HepG2 (cell line): ENCODE measurements around the gene MYD88. TPM values are rescaled to one million over a fixed set of nuclear protein-coding genes. Genes with fewer than 3 reads are reported as not detected.

Experiments used
- ATAC-seq: fragments of 200-7000 bp; cut with Tn5 transposase; 3 replicates; pipeline ENCODE4 v1.9.1; 2020; ENCODE audit warnings: mild to moderate bottlenecking, moderate library complexity
- BruUV-seq: library from RNA; stranded (reverse); fragments of 400-500 nt; replicated peaks from 2 replicates; lab custom pipeline; 2021; lab: Mats Ljungman, UMichigan
- CTCF ChIA-PET: fragments of 300-600 bp; formaldehyde crosslinking; extraction: SDS; loops from one replicate; lab custom pipeline; 2021; ENCODE audit warnings: low total read pairs, inconsistent platforms, low intra/inter-chr PET ratio; lab: Yijun Ruan, JAX
- POLR2A ChIA-PET: fragments of 350-600 bp; sonication (Branson Sonifier 250); formaldehyde crosslinking; loops from one replicate; lab custom pipeline; 2020; ENCODE audit warnings: antibody characterized with exemption, inconsistent platforms; lab: Yijun Ruan, JAX
- DNase-seq: peaks from one replicate; pipeline ENCODE4 v3.0.0-alpha.2; 2015; ENCODE audit warnings: low spot score
- FAIRE-seq: peaks from 3 replicates; lab custom pipeline; 2011; peaks lifted over from hg19 to GRCh38; lab: Jason Lieb, UNC
- H2AFZ ChIP-seq: one replicate; pipeline ENCODE4 v1.6.1; 2011; ENCODE audit warnings: low read length, inconsistent platforms
- H3K27ac ChIP-seq: fragments of 300-600 bp; 3 replicates; pipeline ENCODE4 v1.8.0; 2011; ENCODE audit warnings: mixed run types, mild to moderate bottlenecking, mixed read lengths, low read length, inconsistent platforms; ENCODE audit not compliant: insufficient read depth; ENCODE audit errors: extremely low read length
- H3K27me3 ChIP-seq, 2 experiments: fragments of 200-600 bp in 1 of 2; 2 replicates in 1 of 2; 3 replicates in 1 of 2; pipeline versions ENCODE4 v1.6.0 to v1.8.0; 2011; ENCODE audit warnings: low read length in 2 of 2, mild to moderate bottlenecking in 2 of 2, moderate library complexity in 2 of 2, inconsistent platforms in 1 of 2; ENCODE audit not compliant: insufficient read depth in 2 of 2, control insufficient read depth in 1 of 2
- H3K36me3 ChIP-seq, 2 experiments: fragments of 200-600 bp in 1 of 2; replicated peaks in 1 of 2; 2 replicates in 1 of 2; 3 replicates in 1 of 2; pipeline versions ENCODE4 v1.5.1 to v1.8.0; 2011; ENCODE audit warnings: low read length in 2 of 2, inconsistent platforms in 1 of 2; ENCODE audit not compliant: insufficient read depth in 2 of 2, control insufficient read depth in 1 of 2
- H3K4me1 ChIP-seq: 2 replicates; pipeline ENCODE4 v1.5.1; 2012; ENCODE audit warnings: low read length, inconsistent platforms; ENCODE audit not compliant: insufficient read depth
- H3K4me2 ChIP-seq: 2 replicates; pipeline ENCODE4 v1.6.0; 2011; ENCODE audit warnings: low read depth, low read length, inconsistent platforms
- H3K4me3 ChIP-seq, 3 experiments: fragments of 200-600 bp in 1 of 3; sonication (generic), shearing (Covaris generic) in 1 of 3; replicated peaks in 1 of 3; 2 replicates each; pipeline ENCODE4 v1.5.1; 2011 to 2016; ENCODE audit warnings: low read length in 3 of 3, inconsistent platforms in 2 of 3, low read depth in 2 of 3, mild to moderate bottlenecking in 2 of 3, control low read depth in 1 of 3, mixed read lengths in 1 of 3; ENCODE audit not compliant: insufficient read depth in 1 of 3
- H3K79me2 ChIP-seq: one replicate; pipeline ENCODE4 v1.6.1; 2011; ENCODE audit warnings: low read length, inconsistent platforms; ENCODE audit not compliant: insufficient read depth
- H3K9ac ChIP-seq: 2 replicates; pipeline ENCODE4 v1.6.0; 2011; ENCODE audit warnings: mild to moderate bottlenecking, low read depth, low read length, inconsistent platforms; ENCODE audit not compliant: insufficient read depth
- H3K9me3 ChIP-seq: 2 replicates; pipeline ENCODE4 v1.5.1; 2012; ENCODE audit warnings: mild to moderate bottlenecking, low read length
- H4K20me1 ChIP-seq: 2 replicates; pipeline ENCODE4 v1.6.0; 2011; ENCODE audit warnings: inconsistent platforms, mild to moderate bottlenecking, low read length, moderate library complexity; ENCODE audit not compliant: insufficient read depth
- CENPX ChIP-seq: sonication (generic); formaldehyde crosslinking; IDR thresholded peaks from 2 replicates; pipeline ENCODE4 v1.9.0; 2021; ENCODE audit warnings: mild to moderate bottlenecking, missing genetic modification reagents, moderate library complexity
- FLYWCH1 ChIP-seq: sonication (generic); formaldehyde crosslinking; IDR thresholded peaks from 2 replicates; pipeline ENCODE4 v1.8.1; 2023; ENCODE audit warnings: mild to moderate bottlenecking, missing genetic modification reagents
- IKZF5 ChIP-seq: IDR thresholded peaks from 2 replicates; pipeline ENCODE4 v1.6.1; 2018; ENCODE audit warnings: missing genetic modification reagents, mild to moderate bottlenecking, missing compliant biosample characterization
- RNF219 ChIP-seq: sonication (generic); formaldehyde crosslinking; IDR thresholded peaks from 2 replicates; pipeline ENCODE4 v1.5.0; 2020; ENCODE audit warnings: mild to moderate bottlenecking, missing genetic modification reagents
- ZNF142 ChIP-seq: sonication (generic); formaldehyde crosslinking; IDR thresholded peaks from 2 replicates; pipeline ENCODE4 v1.4.0; 2020; ENCODE audit warnings: missing genetic modification reagents
- ZNF20 ChIP-seq: sonication (generic); formaldehyde crosslinking; IDR thresholded peaks from 2 replicates; pipeline ENCODE4 v1.4.0; 2020; ENCODE audit warnings: mild to moderate bottlenecking, moderate library complexity, missing genetic modification reagents
- ZNF781 ChIP-seq: sonication (generic); formaldehyde crosslinking; IDR thresholded peaks from 2 replicates; pipeline ENCODE4 v1.5.1; 2020; ENCODE audit warnings: borderline replicate concordance, mild to moderate bottlenecking, missing genetic modification reagents; ENCODE audit errors: not compliant biosample characterization
- WGBS: methylation state at CpG from one replicate; pipeline ENCODE4 v1.1.6; 2017; ENCODE audit warnings: low lambda C conversion rate; 5-methylcytosine and 5-hydroxymethylcytosine counted together
- in situ Hi-C: cut with HindIII; loops from 2 replicates; pipeline ENCODE4 v1.10.0; 2017; ENCODE audit warnings: low pct_unique_long_range_greater_than_20kb; ENCODE audit not compliant: extremely low pct_ligation_motif_present
- intact Hi-C: fragments of 100-400 bp; cut with micrococcal nuclease; formaldehyde crosslinking; loops from one replicate; pipeline ENCODE4 v1.10.0; 2022; ENCODE audit not compliant: unreplicated experiment
- polyA plus RNA-seq, 8 experiments: library from polyadenylated mRNA; depleted of rRNA in 3 of 8; stranded (reverse) in 7 of 8; unstranded in 1 of 8; fragments of >200 nt; fragmentation: Illumina TruSeq in 4 of 8; extraction: Trizol in 4 of 8; gene quantifications; 2 replicates each; pipeline versions ENCODE4 v1.2.1 to v1.2.3, GENCODE V29; 2011 to 2016; ENCODE audit warnings: low read depth in 4 of 8, missing spikeins in 1 of 8, mixed read lengths in 1 of 8; ENCODE audit not compliant: insufficient read depth in 1 of 8
- total RNA-seq, 5 experiments: library from RNA; depleted of rRNA; stranded (reverse); fragments of >200 nt; fragmentation: Illumina TruSeq; extraction: Trizol; gene quantifications; 2 replicates each; pipeline ENCODE4 v1.2.3, GENCODE V29; 2016; ENCODE audit warnings: low read depth in 1 of 5

Gene MYD88
- total and polyA plus RNA-seq, 2 of the 13 experiments (the other 11 are each of a cell fraction or from before 2014, with no cell fraction given): 7.6 to 32.7 TPM

- ChIA-PET POLR2A (interaction anchor here (1.4 to 2.2 kb wide), 2 partner anchors 11 to 28 kb away, joined by 4 to 5 read pairs; partner anchors contain the start of gene ACAA1), CTCF (no interaction called here)
- ATAC-seq (no peak), DNase-seq (no peak), FAIRE-seq (no peak)
- intact Hi-C loops (no loop called here), in situ Hi-C loops (no loop called here)
- no peak overlapping the region for H3K27ac ChIP-seq
- H2AFZ ChIP-seq: no peak overlapping the region
- no TSS peak for BruUV-seq
- H3K4me3 ChIP-seq: no peak overlapping the region
- H3K4me1 ChIP-seq: no peaks in the 10 kb centered on the region
- no peak overlapping the region for H3K9ac ChIP-seq
- H3K36me3 ChIP-seq: no peaks in the 10 kb centered on the region
- H3K4me2 ChIP-seq: no peak overlapping the region
- no peaks in the 10 kb centered on the region for H3K9me3 ChIP-seq
- no peaks in the 10 kb centered on the region for H4K20me1 ChIP-seq
- H3K79me2 ChIP-seq: no peaks in the 10 kb centered on the region
- peaks cover 6 to 34% of the 10 kb centered on the region in 2 experiments; a peak in 4 of 5 replicates for H3K27me3 ChIP-seq
- 41% methylated on average over 3 of the region's 11 CpGs for whole genome bisulfite sequencing
- TF ChIP-seq CENPX: no peak
- TF ChIP-seq RNF219: no peak
- no peak for TF ChIP-seq IKZF5 (CRISPR knock-in tag)
- TF ChIP-seq ZNF20 (CRISPR knock-in tag): no peak
- no peak for TF ChIP-seq ZNF781 (CRISPR knock-in tag)
- TF ChIP-seq FLYWCH1 (CRISPR knock-in tag): no peak
- no peak for TF ChIP-seq ZNF142 (CRISPR knock-in tag)
Measured at GRCh38 chr3:38108649-38109579, 29.5 kb upstream of the MYD88 start.
